Stimulated activated memory B cell treated with anti-CD40 and anti-IgM and Interleukin-4, amounts not matched to agents 10 μg/mL and 1 μg/mL and 100 μg/mL, for 72 hours (primary cell): ENCODE results near the gene FRY.
"Not testable (repeated sequence)": the region's sequence is repeated elsewhere in the genome, so short reads cannot be mapped to it uniquely, and the experiment has no call there.

Source experiments
- ATAC-seq: fragments of 150-1000 bp; cut with Tn5 transposase; 2 replicates; pipeline ENCODE4 v1.10.0; 2021
- H3K27ac Mint-ChIP-seq: one replicate; pipeline ENCODE4 v1.8.0; 2022; ENCODE audit warnings: mild to moderate bottlenecking, mixed read lengths
- H3K27me3 Mint-ChIP-seq: one replicate; pipeline ENCODE4 v1.8.0; 2022; ENCODE audit warnings: mixed read lengths
- H3K36me3 Mint-ChIP-seq: one replicate; pipeline ENCODE4 v1.8.0; 2022; ENCODE audit warnings: mixed read lengths
- H3K4me1 Mint-ChIP-seq: one replicate; pipeline ENCODE4 v1.8.0; 2022; ENCODE audit warnings: mixed read lengths
- H3K4me3 Mint-ChIP-seq: one replicate; pipeline ENCODE4 v1.8.0; 2022; ENCODE audit warnings: mild to moderate bottlenecking, moderate library complexity, mixed read lengths
- H3K9me3 Mint-ChIP-seq: one replicate; pipeline ENCODE4 v1.8.0; 2022; ENCODE audit warnings: mixed read lengths

The FRY gene

DNA sequence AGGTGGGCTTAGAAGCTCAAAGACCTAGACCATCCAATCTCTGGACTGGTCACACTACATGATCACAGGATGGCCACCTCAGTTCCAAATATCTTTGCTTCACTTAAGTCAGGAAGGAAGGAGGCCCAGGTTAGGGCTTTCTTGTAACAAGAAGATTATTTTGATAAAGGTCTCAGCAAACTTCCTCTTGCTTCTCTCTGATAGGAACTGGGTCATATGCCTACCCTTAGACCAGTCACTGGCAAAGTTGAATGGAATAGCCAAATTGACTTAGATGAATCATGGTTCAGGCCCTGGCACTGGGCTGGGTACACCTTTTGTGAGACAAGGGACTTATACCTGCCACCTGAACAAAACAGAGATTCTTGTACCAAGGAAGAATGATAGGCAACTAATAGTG lies 11.0 kb downstream of the FRY start:
- Mint-ChIP-seq H3K27me3 (no peaks in the 10 kb centered on the region), H3K4me3 (no peak overlapping the region), H3K27ac (no peak overlapping the region), H3K9me3 (no peaks in the 10 kb centered on the region), H3K4me1 (peaks cover 27% of the 10 kb centered on the region), H3K36me3 (no peaks in the 10 kb centered on the region)
- ATAC-seq, result no peak

DNA sequence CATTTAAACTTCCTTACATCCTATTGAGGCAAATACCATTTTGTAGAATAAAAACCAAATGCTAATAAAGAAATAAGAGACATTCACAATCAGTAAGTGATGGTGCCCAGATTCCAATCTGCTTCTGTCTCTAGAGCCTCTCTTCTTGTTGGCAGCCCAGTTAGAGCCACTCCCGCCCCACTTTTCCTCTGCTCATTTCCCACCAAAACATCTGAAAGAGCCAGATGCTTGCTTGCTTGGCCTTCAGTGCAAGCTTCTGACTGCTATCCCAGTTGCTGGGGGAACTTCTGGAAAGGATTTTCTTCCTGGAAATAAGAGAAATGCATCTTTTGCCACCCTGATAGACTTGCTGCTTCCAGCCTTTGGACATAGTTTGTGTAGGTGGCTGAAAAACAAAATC lies 12.9 kb downstream of the FRY start:
- H3K4me1 Mint-ChIP-seq, result peaks cover 42% of the 10 kb centered on the region
- H3K4me3 Mint-ChIP-seq, result no peak overlapping the region
- no peaks in the 10 kb centered on the region for H3K36me3 Mint-ChIP-seq
- no peak overlapping the region for H3K27ac Mint-ChIP-seq
- ATAC-seq, result no peak
- no peaks in the 10 kb centered on the region for H3K9me3 Mint-ChIP-seq
- peaks cover 17% of the 10 kb centered on the region for H3K27me3 Mint-ChIP-seq

DNA sequence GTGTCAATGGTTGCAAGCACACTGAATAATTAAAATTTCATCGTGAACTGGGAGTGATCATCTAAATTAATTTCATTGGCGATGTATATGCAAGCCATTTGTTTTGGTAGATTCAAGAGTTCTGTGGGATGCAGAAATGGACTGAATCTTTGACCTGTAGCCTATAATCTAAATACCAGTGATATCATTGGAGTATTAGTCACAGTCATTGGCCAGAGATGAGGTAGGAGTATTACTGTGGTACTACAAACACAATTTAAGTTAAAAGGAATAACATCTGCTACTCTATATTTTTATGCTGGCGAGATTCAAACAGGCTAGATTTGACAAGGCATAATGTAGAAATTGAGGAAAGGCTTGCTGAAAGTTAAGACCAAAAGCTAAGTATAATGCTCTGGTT lies 14.0 kb downstream of the FRY start:
- Mint-ChIP-seq H3K27ac (no peak overlapping the region), H3K36me3 (no peaks in the 10 kb centered on the region), H3K9me3 (no peaks in the 10 kb centered on the region), H3K27me3 (peaks cover 17% of the 10 kb centered on the region), H3K4me3 (no peak overlapping the region), H3K4me1 (peaks cover 42% of the 10 kb centered on the region)
- no peak for ATAC-seq

DNA sequence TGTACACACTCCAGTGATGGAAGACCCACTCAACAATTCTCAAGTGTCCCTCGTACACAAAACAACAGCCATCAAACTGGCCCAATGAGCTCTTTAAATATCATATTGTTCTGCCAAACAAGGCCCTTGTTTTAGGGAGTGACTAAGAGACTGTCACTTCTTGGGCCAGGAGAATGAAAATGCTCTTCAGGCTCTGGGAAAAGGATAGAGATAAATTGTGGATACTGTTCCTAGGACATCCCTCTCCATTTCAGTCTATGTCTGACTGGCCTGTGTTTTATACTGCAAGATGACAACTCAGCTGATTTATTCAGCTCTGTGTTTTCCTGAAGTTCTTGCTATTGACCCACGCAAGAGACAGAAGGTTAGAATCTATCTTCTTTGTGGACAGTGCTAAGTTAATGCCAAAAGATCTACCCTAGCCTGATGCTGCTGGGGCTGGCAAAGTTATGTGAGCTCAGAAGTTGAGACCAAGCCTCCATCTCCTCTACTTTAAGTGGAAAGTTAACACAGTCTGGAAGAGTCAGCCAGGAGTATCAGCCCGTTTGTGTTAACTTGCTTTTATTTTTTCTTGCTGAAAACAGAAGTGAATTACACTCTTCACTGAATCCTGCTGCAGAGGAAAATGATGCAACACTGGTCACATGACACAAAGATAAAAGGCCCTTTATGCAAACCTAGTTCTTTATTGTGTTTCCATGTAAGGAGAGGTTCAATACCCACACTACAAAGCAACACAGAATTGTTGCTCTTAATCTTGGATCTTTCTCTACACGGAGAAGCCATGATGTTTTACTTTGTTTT lies 14.6 kb downstream of the FRY start:
- Mint-ChIP-seq H3K4me1 (peaks cover 41% of the 10 kb centered on the region), H3K27ac (no peak overlapping the region), H3K36me3 (no peaks in the 10 kb centered on the region), H3K27me3 (peaks cover 17% of the 10 kb centered on the region), H3K4me3 (no peak overlapping the region), H3K9me3 (no peaks in the 10 kb centered on the region)
- no peak for ATAC-seq

DNA sequence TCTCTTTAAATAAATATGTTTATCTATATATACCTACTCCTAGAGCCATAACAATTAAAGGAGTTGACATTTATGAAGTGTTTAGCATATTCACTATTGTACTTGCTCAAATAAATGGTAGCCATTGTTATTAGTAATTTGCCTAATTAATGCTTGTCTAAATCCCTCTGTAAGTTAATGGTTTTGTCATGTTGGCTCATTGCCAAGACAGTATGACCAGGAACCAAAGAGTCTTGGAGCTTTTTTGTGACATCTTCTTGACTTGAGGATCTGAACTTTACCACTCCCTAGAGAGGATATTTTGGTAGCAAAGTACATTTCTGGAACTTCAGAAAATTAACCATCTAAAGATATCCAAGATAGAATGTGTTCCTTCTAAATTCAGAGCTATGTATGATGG lies 15.5 kb downstream of the FRY start:
- ATAC-seq, result no peak
- peaks cover 17% of the 10 kb centered on the region for H3K27me3 Mint-ChIP-seq
- peaks cover 32% of the 10 kb centered on the region for H3K4me1 Mint-ChIP-seq
- no peak overlapping the region for H3K27ac Mint-ChIP-seq
- H3K9me3 Mint-ChIP-seq, result no peaks in the 10 kb centered on the region
- no peaks in the 10 kb centered on the region for H3K36me3 Mint-ChIP-seq
- no peak overlapping the region for H3K4me3 Mint-ChIP-seq

DNA sequence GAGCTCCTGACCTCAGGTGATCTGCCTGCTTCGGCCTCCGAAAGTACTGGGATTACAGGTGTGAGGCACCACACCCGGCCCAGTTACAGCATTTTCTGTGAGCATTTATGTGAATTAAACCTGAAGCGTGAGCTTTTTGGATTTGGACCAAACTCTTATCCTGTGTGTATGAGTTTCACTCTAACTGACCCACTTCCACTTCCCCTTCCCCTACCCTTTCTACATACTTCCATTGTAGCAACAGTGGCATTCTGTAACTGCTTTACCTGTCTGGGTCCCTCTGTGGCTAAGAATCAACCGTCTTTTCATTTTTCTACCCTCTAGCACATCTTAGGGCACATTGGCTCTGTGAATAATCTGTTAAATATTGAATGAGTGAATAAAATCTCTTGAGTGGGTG lies 16.2 kb downstream of the FRY start:
- peak; percentile 53 for ATAC-seq
- peaks cover 27% of the 10 kb centered on the region for H3K4me1 Mint-ChIP-seq
- H3K4me3 Mint-ChIP-seq, result no peak overlapping the region
- H3K36me3 Mint-ChIP-seq, result no peaks in the 10 kb centered on the region
- H3K27me3 Mint-ChIP-seq, result peaks cover 17% of the 10 kb centered on the region
- no peak overlapping the region for H3K27ac Mint-ChIP-seq
- no peaks in the 10 kb centered on the region for H3K9me3 Mint-ChIP-seq

DNA sequence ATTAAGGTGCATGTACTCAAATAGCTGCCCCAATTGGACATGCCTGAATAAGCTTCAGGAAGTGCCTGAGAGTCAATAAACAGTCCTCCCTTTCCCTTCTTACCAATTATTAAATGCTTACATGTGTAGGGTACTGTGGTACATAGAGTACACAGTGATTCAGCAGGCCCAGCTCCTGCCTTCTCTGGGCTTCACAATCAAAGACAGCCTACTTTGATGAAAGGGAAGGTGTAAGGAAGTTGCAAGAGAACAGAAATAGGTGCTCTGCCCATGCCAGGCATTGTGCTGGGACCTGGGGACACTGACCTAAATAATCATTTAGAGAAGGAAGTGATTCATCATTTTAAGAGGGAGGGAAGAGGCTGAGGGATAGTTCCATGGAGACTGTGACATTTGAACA lies 17.2 kb downstream of the FRY start:
- ATAC-seq, result no peak

DNA sequence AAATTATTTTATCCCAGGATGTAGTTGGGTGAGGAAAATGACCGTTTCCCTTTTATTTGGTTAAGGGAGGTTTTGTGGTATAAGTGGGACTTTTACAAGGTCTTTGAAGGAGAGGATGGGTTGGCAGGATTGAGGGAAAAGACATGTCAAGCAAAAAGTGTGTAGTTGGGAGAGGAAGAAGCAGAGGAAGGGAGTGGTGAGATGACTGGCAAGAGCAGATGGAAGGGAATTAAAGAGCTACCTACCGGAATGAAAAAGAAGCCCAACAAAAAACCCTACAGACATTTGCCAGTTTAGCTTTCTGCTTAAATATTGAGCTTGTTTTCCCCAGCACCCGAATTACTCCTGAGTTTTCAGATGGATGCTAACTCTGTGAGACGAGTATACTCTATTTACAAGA lies 19.6 kb downstream of the FRY start:
- H3K4me1 Mint-ChIP-seq, result peaks cover 22% of the 10 kb centered on the region
- H3K9me3 Mint-ChIP-seq, result no peaks in the 10 kb centered on the region
- H3K27ac Mint-ChIP-seq, result no peak overlapping the region
- ATAC-seq, result no peak
- no peaks in the 10 kb centered on the region for H3K36me3 Mint-ChIP-seq
- peaks cover 17% of the 10 kb centered on the region for H3K27me3 Mint-ChIP-seq
- H3K4me3 Mint-ChIP-seq, result no peak overlapping the region

More for the DNA sequence above, 17.2 kb downstream of the FRY start:
- no peak overlapping the region for H3K4me3 Mint-ChIP-seq
- H3K27ac Mint-ChIP-seq, result no peak overlapping the region
- H3K9me3 Mint-ChIP-seq, result no peaks in the 10 kb centered on the region
- H3K4me1 Mint-ChIP-seq, result peaks cover 24% of the 10 kb centered on the region
- H3K27me3 Mint-ChIP-seq, result peaks cover 17% of the 10 kb centered on the region
- no peaks in the 10 kb centered on the region for H3K36me3 Mint-ChIP-seq

DNA sequence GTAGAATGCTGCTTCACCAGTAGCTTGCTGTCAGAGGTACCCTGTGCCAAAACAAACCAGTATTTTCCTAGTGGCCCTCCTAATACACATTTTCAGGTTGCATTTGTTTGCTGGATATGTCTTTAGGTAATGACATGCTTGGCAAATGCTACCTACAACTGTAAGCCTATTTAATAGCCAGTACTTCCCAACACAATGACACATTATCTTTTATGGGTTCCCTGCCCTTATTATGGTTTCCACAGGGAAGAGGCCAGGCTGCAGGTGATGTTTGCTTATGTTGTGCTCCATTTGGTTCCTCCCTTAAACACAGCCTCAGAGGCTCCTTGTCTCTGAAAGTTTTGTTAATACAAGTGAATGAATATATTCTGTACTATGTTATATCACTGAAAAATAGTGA lies 24.7 kb downstream of the FRY start:
- Mint-ChIP-seq H3K4me1 (no peaks in the 10 kb centered on the region), H3K4me3 (no peak overlapping the region), H3K27ac (no peak overlapping the region), H3K27me3 (no peaks in the 10 kb centered on the region), H3K9me3 (no peaks in the 10 kb centered on the region), H3K36me3 (no peaks in the 10 kb centered on the region)
- ATAC-seq, result no peak

DNA sequence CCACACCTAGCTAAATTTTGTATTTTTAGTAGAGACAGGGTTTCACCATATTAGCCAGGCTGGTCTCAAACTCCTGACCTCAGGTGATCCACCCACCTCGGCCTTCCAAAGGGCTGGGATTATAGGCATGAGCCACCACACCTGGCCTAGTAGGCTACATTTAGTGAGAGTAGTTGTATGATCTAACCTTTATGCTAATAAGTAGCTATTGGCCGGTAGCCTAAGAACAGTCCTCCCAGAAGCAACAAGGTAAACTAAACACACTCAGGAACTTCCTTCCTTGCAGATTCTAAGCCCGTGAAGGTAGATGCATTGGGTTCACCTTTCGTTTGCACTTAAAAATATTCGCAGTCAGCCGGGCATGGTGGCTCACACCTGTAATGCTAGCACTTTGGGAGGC lies 25.8 kb downstream of the FRY start:
- not testable (repeated sequence) for H3K27me3 Mint-ChIP-seq, ATAC-seq, H3K36me3 Mint-ChIP-seq, H3K4me1 Mint-ChIP-seq, H3K4me3 Mint-ChIP-seq, H3K27ac Mint-ChIP-seq, H3K9me3 Mint-ChIP-seq

DNA sequence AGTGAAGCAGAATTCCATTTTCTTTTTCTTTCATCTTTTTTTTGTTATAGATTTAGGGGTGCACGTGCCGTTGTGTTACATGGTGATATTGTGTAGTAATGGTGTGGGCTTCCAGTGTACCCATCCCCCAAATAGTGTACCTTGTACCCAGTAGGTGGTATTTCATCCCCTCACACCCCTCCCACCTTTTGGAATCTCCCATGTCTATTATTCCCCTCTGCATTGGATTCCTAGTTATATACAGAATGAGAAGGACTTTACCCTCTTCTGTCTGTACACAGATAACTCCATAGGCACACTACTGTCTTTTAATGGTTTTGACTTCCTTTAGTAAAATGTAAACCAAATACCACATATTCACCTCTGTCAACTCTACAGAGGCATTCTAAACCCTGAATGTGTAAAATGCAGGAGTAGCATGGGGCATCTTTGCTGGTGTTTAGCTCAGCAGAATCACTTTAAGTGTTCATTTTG lies 28.0 kb downstream of the FRY start:
- H3K27ac Mint-ChIP-seq, result no peak overlapping the region
- no peaks in the 10 kb centered on the region for H3K36me3 Mint-ChIP-seq
- no peaks in the 10 kb centered on the region for H3K4me1 Mint-ChIP-seq
- H3K27me3 Mint-ChIP-seq, result no peaks in the 10 kb centered on the region
- H3K4me3 Mint-ChIP-seq, result no peak overlapping the region
- no peaks in the 10 kb centered on the region for H3K9me3 Mint-ChIP-seq
- ATAC-seq, result no peak

DNA sequence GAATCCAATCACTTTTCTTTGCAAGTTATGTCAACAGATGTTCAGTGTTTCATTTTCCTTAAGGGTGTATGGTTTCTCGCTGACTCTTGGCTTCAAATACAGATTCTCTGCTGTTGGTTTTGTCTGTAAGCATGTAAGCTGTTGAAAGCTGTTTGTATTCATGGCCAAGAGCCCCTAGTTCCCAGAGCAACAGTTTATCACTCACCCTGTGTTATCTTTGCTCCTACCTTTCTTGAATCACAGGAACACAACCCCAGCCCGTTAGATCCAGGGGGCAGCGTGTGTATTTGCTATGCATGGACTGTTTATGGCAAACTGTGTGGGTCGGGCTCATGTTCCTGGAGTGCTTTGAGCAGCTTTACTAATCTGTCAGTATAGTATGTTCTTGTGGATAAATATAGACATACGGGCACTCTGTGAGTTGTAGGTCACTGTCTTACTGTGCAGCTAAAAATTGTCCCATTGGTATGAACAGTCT lies 28.9 kb downstream of the FRY start:
- ATAC-seq, result peak; percentile 31
- Mint-ChIP-seq H3K27ac (no peak overlapping the region), H3K27me3 (no peaks in the 10 kb centered on the region), H3K36me3 (no peaks in the 10 kb centered on the region), H3K9me3 (no peaks in the 10 kb centered on the region), H3K4me1 (no peaks in the 10 kb centered on the region), H3K4me3 (no peak overlapping the region)

DNA sequence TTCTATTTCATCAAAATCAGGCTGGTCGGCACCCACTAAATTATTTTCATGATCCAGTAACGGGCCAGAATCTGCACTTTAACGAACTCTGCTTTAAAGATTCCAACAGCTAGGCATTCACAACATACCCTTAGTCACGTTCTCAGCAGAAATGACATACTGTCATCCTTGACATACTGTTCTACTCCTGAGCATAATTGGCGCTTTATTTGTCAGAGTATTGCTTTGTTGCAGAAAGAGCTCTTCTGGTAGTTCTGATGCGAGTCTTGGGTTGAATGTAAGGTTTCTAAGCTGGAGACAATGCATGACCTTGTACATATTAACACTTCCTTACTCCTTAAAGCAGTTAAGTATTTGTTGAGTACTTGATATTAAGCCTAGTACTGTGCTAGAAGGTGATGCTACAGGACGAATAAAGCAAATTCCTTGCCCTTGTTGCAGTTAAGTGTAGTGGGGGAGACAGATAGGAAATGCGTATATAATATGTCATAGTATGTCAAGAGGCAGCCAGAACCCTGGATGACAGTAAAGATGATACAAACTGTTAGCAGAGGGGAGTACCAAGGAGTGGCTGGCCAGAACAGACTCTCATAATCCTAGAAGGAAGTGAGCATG lies 32.2 kb downstream of the FRY start:
- H3K4me1 Mint-ChIP-seq, result peaks cover 6% of the 10 kb centered on the region
- H3K27ac Mint-ChIP-seq, result no peak overlapping the region
- no peak overlapping the region for H3K4me3 Mint-ChIP-seq
- no peaks in the 10 kb centered on the region for H3K36me3 Mint-ChIP-seq
- no peaks in the 10 kb centered on the region for H3K9me3 Mint-ChIP-seq
- no peaks in the 10 kb centered on the region for H3K27me3 Mint-ChIP-seq
- ATAC-seq, result no peak

DNA sequence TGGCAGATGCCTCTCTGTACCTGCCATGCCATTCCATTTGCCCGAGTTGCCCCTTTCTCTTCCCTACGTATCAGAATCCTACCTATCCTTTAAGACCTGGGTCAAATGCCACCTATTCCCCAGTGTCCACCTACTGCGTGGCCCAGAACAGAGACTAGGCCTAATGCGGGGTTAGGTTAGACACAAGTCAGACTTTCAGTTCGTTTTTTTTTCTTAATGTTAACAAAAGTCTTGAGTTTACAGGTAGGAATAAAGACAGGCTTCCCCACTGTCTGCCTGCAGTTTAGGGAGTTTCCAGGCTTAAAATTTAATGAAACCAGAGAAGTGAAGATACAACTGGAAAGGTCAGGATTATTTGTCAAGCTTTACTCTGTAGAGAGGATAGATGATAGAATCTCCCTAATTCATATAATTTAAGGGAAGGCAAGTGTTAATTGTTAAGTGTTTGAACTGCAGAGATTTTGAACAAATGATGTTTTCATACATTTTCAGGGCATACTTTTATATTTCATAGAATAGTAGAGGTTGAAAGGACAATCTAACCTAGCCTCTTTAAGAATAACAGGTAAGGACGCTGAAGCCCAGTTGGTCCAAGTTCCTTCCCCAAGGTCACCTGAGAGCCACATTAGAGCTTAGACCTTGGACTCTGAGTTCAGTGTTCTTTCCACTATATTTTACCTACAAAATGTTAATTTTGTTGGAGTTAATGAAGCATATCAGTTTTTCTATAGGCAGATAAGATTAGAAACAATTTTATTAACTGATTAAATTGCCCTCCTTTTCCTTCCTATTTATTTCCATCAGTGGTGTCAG lies 35.8 kb downstream of the FRY start:
- peaks cover 4% of the 10 kb centered on the region for H3K9me3 Mint-ChIP-seq
- peaks cover 6% of the 10 kb centered on the region for H3K4me1 Mint-ChIP-seq
- H3K27me3 Mint-ChIP-seq, result peaks cover 8% of the 10 kb centered on the region
- H3K4me3 Mint-ChIP-seq, result no peak overlapping the region
- H3K27ac Mint-ChIP-seq, result no peak overlapping the region
- peak; percentile 12 for ATAC-seq
- H3K36me3 Mint-ChIP-seq, result no peaks in the 10 kb centered on the region

DNA sequence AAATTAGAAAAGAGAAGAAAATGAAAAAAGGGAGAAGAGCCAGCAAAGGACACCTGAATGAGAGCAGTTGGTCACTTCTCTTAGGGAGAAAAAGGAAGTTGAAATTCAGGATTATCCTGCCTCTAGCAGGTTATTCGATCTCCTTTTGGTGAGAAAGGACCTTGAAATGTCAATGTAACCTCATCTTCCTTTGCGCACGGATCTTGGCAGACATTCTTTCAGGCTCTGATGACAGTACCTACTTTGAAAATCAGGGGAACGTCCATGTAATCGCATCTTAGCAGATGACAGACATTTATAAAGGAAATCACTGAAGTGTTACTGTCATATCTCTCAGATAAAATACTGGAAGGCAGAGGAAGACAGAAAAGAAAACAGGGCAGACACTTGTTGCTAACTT lies 36.7 kb downstream of the FRY start:
- Mint-ChIP-seq H3K9me3 (peaks cover 4% of the 10 kb centered on the region), H3K4me1 (peaks cover 6% of the 10 kb centered on the region), H3K4me3 (no peak overlapping the region), H3K27me3 (peaks cover 8% of the 10 kb centered on the region), H3K36me3 (no peaks in the 10 kb centered on the region), H3K27ac (no peak overlapping the region)
- no peak for ATAC-seq
